Right lobe of liver (tissue), 6 donors: ENCODE measurements around the gene ZNF628. TPM values are rescaled to one million over a fixed set of nuclear protein-coding genes. Genes with fewer than 3 reads are reported as not detected.

Source experiments
- ATAC-seq, 4 donors: fragments of 200-7000 bp; cut with Tn5 transposase; one replicate each; pipeline ENCODE4 v1.9.1; 2020; ENCODE audit warnings: mild to moderate bottlenecking in 4 of 4, moderate library complexity in 4 of 4
- DNase-seq, 3 donors: peaks; one replicate each; pipeline ENCODE4 v3.0.0-alpha.2; 2020
- H3K27ac ChIP-seq, 3 donors: fragments of 200-600 bp; one replicate each; pipeline ENCODE4 v1.8.0; 2022
- H3K27me3 ChIP-seq, 2 donors: fragments of 200-600 bp; one replicate each; pipeline ENCODE4 v1.8.0; 2022
- H3K36me3 ChIP-seq, 4 donors: fragments of 200-600 bp; sonication (generic) in 1 of 4; one replicate each; pipeline versions ENCODE4 v1.5.1 to v1.8.0; 2017 to 2022; ENCODE audit warnings: control low read depth in 1 of 4
- H3K4me1 ChIP-seq, 4 donors: fragments of 200-600 bp; sonication (generic) in 1 of 4; one replicate each; pipeline versions ENCODE4 v1.5.1 to v1.8.0; 2017 to 2022; ENCODE audit warnings: control low read depth in 1 of 4
- H3K4me3 ChIP-seq, 3 donors: fragments of 200-600 bp; one replicate each; pipeline ENCODE4 v1.8.0; 2022
- H3K9me3 ChIP-seq, 4 donors: fragments of 200-600 bp; sonication (generic) in 1 of 4; one replicate each; pipeline versions ENCODE4 v1.5.1 to v1.8.0; 2017 to 2022; ENCODE audit warnings: control low read depth in 1 of 4
- POLR2A ChIP-seq: fragments of 450-650 bp; IDR thresholded peaks from one replicate; pipeline ENCODE4 v1.6.1; 2017; ENCODE audit warnings: antibody characterized with exemption, mild to moderate bottlenecking
- WGBS: methylation state at CpG from one replicate; pipeline ENCODE4 v1.1.6; 2018; ENCODE audit warnings: low coverage, low lambda C conversion rate; ENCODE audit not compliant: insufficient coverage; ENCODE audit errors: missing lambda C conversion rate; 5-methylcytosine and 5-hydroxymethylcytosine counted together
- intact Hi-C, 2 donors: fragments of 100-400 bp; cut with DNase I; formaldehyde crosslinking; loops; one replicate each; pipeline versions ENCODE4 v1.11.2 to v1.14.1; 2022
- total RNA-seq, 6 experiments: library from RNA; depleted of rRNA in 2 of 6; stranded (reverse); fragments of >200 nt in 2 of 6; fragmentation: NEBNext Ultra II Directional in 3 of 6; extraction: Animal tissue kit (Norgen Biotek cat#: 25700) in 3 of 6; gene quantifications; one replicate each; pipeline versions ENCODE4 v1.1.0 to v1.2.4, GENCODE V29; 2016 to 2023
- TF ChIP-seq, protein P1 (sequence below), 4 donors: fragments of 200-600 bp in 3 of 4; fragments of 450-650 bp in 1 of 4; IDR thresholded peaks; one replicate each; pipeline versions ENCODE4 v1.5.1 to v1.8.0; 2016 to 2022; ENCODE audit warnings: antibody characterized with exemption in 4 of 4, mild to moderate bottlenecking in 2 of 4
- donor health status: DM: no; HTN: yes; CAD: no.
- donor health status: DM: no; HTN: no; CAD: no.
- donor health status: DM: no; HTN: no; CAD: no.
- donor health status: DM: no; HTN: yes; CAD: no.
- donor health status: DM: no; HTN: yes; CAD: no.

The ZNF628 gene
- total RNA-seq, 6 experiments from 2014 or later = 3.4 to 9.2 (median 4.4) TPM

DNA sequence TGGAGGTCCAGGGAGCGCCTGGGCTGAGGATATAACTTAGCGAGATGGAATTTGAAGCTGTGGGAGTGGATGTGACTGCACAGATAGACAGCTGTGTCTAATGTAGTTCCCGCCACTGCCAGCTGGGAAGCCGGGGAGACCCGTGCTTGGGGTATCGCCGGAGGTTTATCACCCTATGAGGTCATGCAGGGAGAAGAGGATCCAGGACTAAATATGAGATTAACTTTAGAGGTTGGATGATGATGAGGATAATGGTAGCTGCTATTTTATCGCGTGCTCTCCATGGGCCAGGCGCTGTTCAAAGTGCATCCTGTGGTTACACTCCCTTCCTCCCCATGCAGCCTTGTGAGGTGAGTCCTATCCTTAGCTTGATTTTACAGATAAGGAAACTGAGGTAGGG lies 31.7 kb downstream of the ZNF628 start:
- no peaks in the 10 kb centered on the region for H3K36me3 ChIP-seq
- TF ChIP-seq, protein P1, sequence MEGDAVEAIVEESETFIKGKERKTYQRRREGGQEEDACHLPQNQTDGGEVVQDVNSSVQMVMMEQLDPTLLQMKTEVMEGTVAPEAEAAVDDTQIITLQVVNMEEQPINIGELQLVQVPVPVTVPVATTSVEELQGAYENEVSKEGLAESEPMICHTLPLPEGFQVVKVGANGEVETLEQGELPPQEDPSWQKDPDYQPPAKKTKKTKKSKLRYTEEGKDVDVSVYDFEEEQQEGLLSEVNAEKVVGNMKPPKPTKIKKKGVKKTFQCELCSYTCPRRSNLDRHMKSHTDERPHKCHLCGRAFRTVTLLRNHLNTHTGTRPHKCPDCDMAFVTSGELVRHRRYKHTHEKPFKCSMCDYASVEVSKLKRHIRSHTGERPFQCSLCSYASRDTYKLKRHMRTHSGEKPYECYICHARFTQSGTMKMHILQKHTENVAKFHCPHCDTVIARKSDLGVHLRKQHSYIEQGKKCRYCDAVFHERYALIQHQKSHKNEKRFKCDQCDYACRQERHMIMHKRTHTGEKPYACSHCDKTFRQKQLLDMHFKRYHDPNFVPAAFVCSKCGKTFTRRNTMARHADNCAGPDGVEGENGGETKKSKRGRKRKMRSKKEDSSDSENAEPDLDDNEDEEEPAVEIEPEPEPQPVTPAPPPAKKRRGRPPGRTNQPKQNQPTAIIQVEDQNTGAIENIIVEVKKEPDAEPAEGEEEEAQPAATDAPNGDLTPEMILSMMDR (IDR thresholded peaks at IDR 0.05) = no peak
- TF ChIP-seq POLR2A = no peak
- no peaks in the 10 kb centered on the region for H3K4me1 ChIP-seq
- intact Hi-C loops = no loop called here
- no peaks in the 10 kb centered on the region for H3K9me3 ChIP-seq
- ATAC-seq (no peak), DNase-seq (no peak)
- H3K27ac ChIP-seq = no peak overlapping the region
- 58% methylated on average over 9 of the region's 10 CpGs for WGBS
- H3K4me3 ChIP-seq = no peak overlapping the region
- H3K27me3 ChIP-seq = no peaks in the 10 kb centered on the region

DNA sequence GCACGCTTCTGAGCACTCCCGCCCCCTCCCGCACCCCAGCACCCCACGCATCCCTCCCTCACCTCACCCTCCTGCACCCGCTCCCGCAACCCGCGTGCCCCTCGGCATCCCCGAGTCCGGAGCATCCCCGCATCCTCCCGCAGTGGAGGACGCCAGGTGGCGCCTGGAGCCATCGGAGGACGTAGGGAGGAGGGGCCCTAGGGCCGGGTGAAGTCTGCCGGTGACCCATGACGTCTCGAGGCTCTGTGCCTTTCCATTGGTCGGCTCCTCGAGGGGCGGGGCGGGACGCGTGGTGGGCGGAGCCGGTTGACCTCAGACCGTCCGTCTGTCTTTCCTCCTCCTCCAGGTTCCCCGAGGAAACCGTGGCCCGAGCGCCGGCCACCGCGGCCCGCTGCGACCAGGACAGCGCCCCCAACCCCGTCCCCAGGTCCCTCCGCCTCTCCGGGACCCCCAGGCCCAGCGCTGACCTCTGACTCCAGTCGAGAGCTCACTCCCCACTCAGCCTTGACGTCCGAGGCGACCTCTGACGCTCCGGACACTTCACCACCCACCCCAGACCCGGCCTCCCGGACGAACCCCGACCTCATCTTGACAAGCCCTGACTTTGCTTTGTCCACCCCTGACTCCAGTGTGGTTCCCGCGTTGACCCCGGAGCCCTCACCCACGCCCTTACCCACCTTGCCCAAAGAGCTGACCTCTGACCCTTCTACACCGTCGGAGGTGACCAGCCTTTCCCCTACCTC lies 40.6 kb downstream of the ZNF628 start:
- Histone ChIP-seq H3K4me1 (no peaks in the 10 kb centered on the region), H3K9me3 (no peaks in the 10 kb centered on the region), H3K27ac (peak overlapping the region; percentile 81 to 88 (median 87)), H3K36me3 (no peaks in the 10 kb centered on the region), H3K27me3 (no peaks in the 10 kb centered on the region), H3K4me3 (peak overlapping the region; percentile 49 to 60 (median 55))
- peak; percentile 94 to 95 (median 94) for DNase-seq
- WGBS = 1% methylated on average over 21 of the region's 61 CpGs
- TF ChIP-seq POLR2A = peak; percentile 40
- TF ChIP-seq, protein P1 (IDR thresholded peaks at IDR 0.05) = peak; percentile 63 to 94 (median 80)
- peak; percentile 100 for ATAC-seq
- intact Hi-C loops = loop anchor here (5.0 kb wide), 2 partner anchors 90 to 115 kb away; partner anchors contain the start of gene ZNF865 (in 1 of the 2)

DNA sequence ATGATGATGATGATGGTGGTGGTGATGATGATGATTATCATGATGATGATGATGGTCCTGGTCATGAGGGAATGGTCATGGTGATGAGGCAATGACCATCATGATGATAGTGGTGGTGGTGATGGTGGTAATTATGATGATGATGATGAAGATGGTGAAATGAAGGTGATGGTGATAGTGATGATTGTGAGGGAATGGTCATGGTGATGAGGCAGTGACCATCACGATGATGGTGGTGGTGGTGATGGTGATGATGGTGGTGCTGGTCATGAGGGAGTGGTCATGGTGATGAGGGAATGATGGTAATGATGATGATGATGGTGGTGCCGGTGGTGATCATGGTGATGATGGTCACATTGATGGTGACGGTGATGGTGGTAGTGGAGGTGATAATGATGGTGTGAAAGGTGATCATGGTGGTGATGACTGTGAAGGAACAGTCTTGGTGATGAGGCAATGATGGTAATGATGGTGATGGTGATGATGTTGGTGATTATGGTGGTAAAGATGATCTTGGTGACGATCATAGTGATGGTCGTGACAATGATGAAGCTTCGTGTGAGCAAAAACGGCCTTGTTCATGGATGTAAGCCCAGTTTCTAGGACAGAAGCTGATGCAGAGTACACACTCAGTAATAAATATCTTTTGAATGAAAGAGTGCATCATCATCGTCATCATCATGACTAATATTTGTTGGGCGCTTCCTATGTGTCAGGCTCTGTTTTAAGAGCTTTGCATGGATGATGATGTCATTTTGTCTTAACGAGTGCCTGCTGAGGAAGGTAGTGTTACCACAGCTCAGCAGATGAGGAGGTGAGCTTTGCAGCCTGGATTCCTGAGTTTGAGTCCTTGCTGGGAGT lies 43.3 kb downstream of the ZNF628 start:
- no peak for TF ChIP-seq POLR2A
- TF ChIP-seq, protein P1 (IDR thresholded peaks at IDR 0.05) = no peak
- intact Hi-C loops = loop anchor here (5.0 kb wide), 2 partner anchors 88 to 113 kb away; partner anchors contain the start of gene ZNF865 (in 1 of the 2)
- Histone ChIP-seq H3K4me3 (no peak overlapping the region), H3K27me3 (no peaks in the 10 kb centered on the region), H3K27ac (no peak overlapping the region), H3K4me1 (no peaks in the 10 kb centered on the region), H3K36me3 (no peaks in the 10 kb centered on the region), H3K9me3 (no peaks in the 10 kb centered on the region)
- ATAC-seq (no peak), DNase-seq (no peak)
- WGBS = 84% methylated on average over 8 of the region's 10 CpGs

DNA sequence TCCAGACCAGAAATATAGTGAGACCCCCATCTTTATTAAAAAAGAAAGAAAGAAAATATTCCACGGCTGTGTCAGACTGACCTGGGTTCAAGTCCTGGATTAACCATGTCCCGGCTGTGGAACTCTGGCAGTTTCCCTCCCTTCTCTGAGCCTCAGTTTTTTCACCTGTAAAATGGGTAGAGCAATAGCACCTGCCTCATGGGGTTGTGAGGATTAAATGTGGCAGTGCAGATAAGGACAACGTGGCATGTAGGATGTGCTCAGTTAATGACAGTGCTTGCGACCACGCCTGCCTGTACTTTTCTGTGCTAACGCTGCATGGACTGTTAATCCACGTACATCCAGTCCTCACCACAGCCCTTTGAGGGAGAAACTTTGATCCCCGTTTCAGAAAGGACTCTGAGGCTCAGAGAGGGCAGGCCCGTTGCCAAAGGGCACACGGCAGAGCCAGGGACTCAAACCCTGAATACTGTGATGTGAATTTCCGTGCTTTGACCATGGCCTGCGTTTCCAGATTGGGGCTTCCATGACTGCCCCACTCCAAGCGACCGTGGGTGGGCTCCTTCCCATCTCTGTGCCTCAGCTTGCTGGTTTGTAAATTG lies 44.4 kb downstream of the ZNF628 start:
- Histone ChIP-seq H3K4me3 (no peak overlapping the region), H3K4me1 (no peaks in the 10 kb centered on the region), H3K9me3 (no peaks in the 10 kb centered on the region), H3K36me3 (no peaks in the 10 kb centered on the region), H3K27ac (no peak overlapping the region), H3K27me3 (no peaks in the 10 kb centered on the region)
- TF ChIP-seq POLR2A = no peak
- TF ChIP-seq, protein P1 (IDR thresholded peaks at IDR 0.05) = no peak
- no peak for ATAC-seq
- DNase-seq = no peak
- intact Hi-C loops = no loop called here
- 54% methylated on average over 9 of the region's 14 CpGs for WGBS
